HepG2 (cell line): ENCODE results near the gene PTPN12. TPM values are rescaled to one million over a fixed set of nuclear protein-coding genes. Genes with fewer than 3 reads are reported as not detected.

Source experiments
- ATAC-seq: fragments of 200-7000 bp; cut with Tn5 transposase; 3 replicates; pipeline ENCODE4 v1.9.1; 2020; ENCODE audit warnings: mild to moderate bottlenecking, moderate library complexity
- BruUV-seq: library from RNA; stranded (reverse); fragments of 400-500 nt; replicated peaks from 2 replicates; lab custom pipeline; 2021; lab: Mats Ljungman, UMichigan
- CTCF ChIA-PET: fragments of 300-600 bp; formaldehyde crosslinking; extraction: SDS; loops from one replicate; lab custom pipeline; 2021; ENCODE audit warnings: low total read pairs, inconsistent platforms, low intra/inter-chr PET ratio; lab: Yijun Ruan, JAX
- POLR2A ChIA-PET: fragments of 350-600 bp; sonication (Branson Sonifier 250); formaldehyde crosslinking; loops from one replicate; lab custom pipeline; 2020; ENCODE audit warnings: antibody characterized with exemption, inconsistent platforms; lab: Yijun Ruan, JAX
- DNase-seq: peaks from one replicate; pipeline ENCODE4 v3.0.0-alpha.2; 2015; ENCODE audit warnings: low spot score
- FAIRE-seq: peaks from 3 replicates; lab custom pipeline; 2011; peaks lifted over from hg19 to GRCh38; lab: Jason Lieb, UNC
- H2AFZ ChIP-seq: one replicate; pipeline ENCODE4 v1.6.1; 2011; ENCODE audit warnings: low read length, inconsistent platforms
- H3K27ac ChIP-seq: fragments of 300-600 bp; 3 replicates; pipeline ENCODE4 v1.8.0; 2011; ENCODE audit warnings: mixed run types, mild to moderate bottlenecking, mixed read lengths, low read length, inconsistent platforms; ENCODE audit not compliant: insufficient read depth; ENCODE audit errors: extremely low read length
- H3K27me3 ChIP-seq, 2 experiments: fragments of 200-600 bp in 1 of 2; 2 replicates in 1 of 2; 3 replicates in 1 of 2; pipeline versions ENCODE4 v1.6.0 to v1.8.0; 2011; ENCODE audit warnings: low read length in 2 of 2, mild to moderate bottlenecking in 2 of 2, moderate library complexity in 2 of 2, inconsistent platforms in 1 of 2; ENCODE audit not compliant: insufficient read depth in 2 of 2, control insufficient read depth in 1 of 2
- H3K36me3 ChIP-seq, 2 experiments: fragments of 200-600 bp in 1 of 2; replicated peaks in 1 of 2; 2 replicates in 1 of 2; 3 replicates in 1 of 2; pipeline versions ENCODE4 v1.5.1 to v1.8.0; 2011; ENCODE audit warnings: low read length in 2 of 2, inconsistent platforms in 1 of 2; ENCODE audit not compliant: insufficient read depth in 2 of 2, control insufficient read depth in 1 of 2
- H3K4me1 ChIP-seq: 2 replicates; pipeline ENCODE4 v1.5.1; 2012; ENCODE audit warnings: low read length, inconsistent platforms; ENCODE audit not compliant: insufficient read depth
- H3K4me2 ChIP-seq: 2 replicates; pipeline ENCODE4 v1.6.0; 2011; ENCODE audit warnings: low read depth, low read length, inconsistent platforms
- H3K4me3 ChIP-seq, 3 experiments: fragments of 200-600 bp in 1 of 3; sonication (generic), shearing (Covaris generic) in 1 of 3; replicated peaks in 1 of 3; 2 replicates each; pipeline ENCODE4 v1.5.1; 2011 to 2016; ENCODE audit warnings: low read length in 3 of 3, inconsistent platforms in 2 of 3, low read depth in 2 of 3, mild to moderate bottlenecking in 2 of 3, control low read depth in 1 of 3, mixed read lengths in 1 of 3; ENCODE audit not compliant: insufficient read depth in 1 of 3
- H3K79me2 ChIP-seq: one replicate; pipeline ENCODE4 v1.6.1; 2011; ENCODE audit warnings: low read length, inconsistent platforms; ENCODE audit not compliant: insufficient read depth
- H3K9ac ChIP-seq: 2 replicates; pipeline ENCODE4 v1.6.0; 2011; ENCODE audit warnings: mild to moderate bottlenecking, low read depth, low read length, inconsistent platforms; ENCODE audit not compliant: insufficient read depth
- H3K9me3 ChIP-seq: 2 replicates; pipeline ENCODE4 v1.5.1; 2012; ENCODE audit warnings: mild to moderate bottlenecking, low read length
- H4K20me1 ChIP-seq: 2 replicates; pipeline ENCODE4 v1.6.0; 2011; ENCODE audit warnings: inconsistent platforms, mild to moderate bottlenecking, low read length, moderate library complexity; ENCODE audit not compliant: insufficient read depth
- GATA4 ChIP-seq: sonication (generic); IDR thresholded peaks from 2 replicates; pipeline ENCODE4 v1.6.1; 2016; ENCODE audit warnings: antibody characterized with exemption, low read depth, borderline replicate concordance
- HNF1A ChIP-seq, 2 experiments: sonication (generic) in 1 of 2; formaldehyde crosslinking in 1 of 2; IDR thresholded peaks; 2 replicates each; pipeline versions ENCODE4 v1.4.0 to v1.6.1; 2016 to 2020; ENCODE audit warnings: borderline replicate concordance in 1 of 2, low read depth in 1 of 2, mild to moderate bottlenecking in 1 of 2, missing genetic modification reagents in 1 of 2
- MBD4 ChIP-seq: IDR thresholded peaks from 2 replicates; pipeline ENCODE4 v1.6.1; 2012; ENCODE audit warnings: low read length, inconsistent platforms, borderline replicate concordance
- SIN3B ChIP-seq: fragments of 150-350 bp; IDR thresholded peaks from 2 replicates; pipeline ENCODE4 v1.6.1; 2014; ENCODE audit warnings: low read length
- YEATS2 ChIP-seq: sonication (generic); formaldehyde crosslinking; IDR thresholded peaks from 2 replicates; pipeline ENCODE4 v1.4.0; 2020; ENCODE audit warnings: missing genetic modification reagents, borderline replicate concordance
- ZFP36L2 ChIP-seq: sonication (generic); formaldehyde crosslinking; IDR thresholded peaks from 2 replicates; pipeline ENCODE4 v1.4.0; 2020; ENCODE audit warnings: missing genetic modification reagents
- ZNF143 ChIP-seq: sonication (generic); formaldehyde crosslinking; IDR thresholded peaks from 2 replicates; pipeline ENCODE4 v1.4.0; 2020; ENCODE audit warnings: missing genetic modification reagents
- in situ Hi-C: cut with HindIII; loops from 2 replicates; pipeline ENCODE4 v1.10.0; 2017; ENCODE audit warnings: low pct_unique_long_range_greater_than_20kb; ENCODE audit not compliant: extremely low pct_ligation_motif_present
- intact Hi-C: fragments of 100-400 bp; cut with micrococcal nuclease; formaldehyde crosslinking; loops from one replicate; pipeline ENCODE4 v1.10.0; 2022; ENCODE audit not compliant: unreplicated experiment
- polyA plus RNA-seq, 8 experiments: library from polyadenylated mRNA; depleted of rRNA in 3 of 8; stranded (reverse) in 7 of 8; unstranded in 1 of 8; fragments of >200 nt; fragmentation: Illumina TruSeq in 4 of 8; extraction: Trizol in 4 of 8; gene quantifications; 2 replicates each; pipeline versions ENCODE4 v1.2.1 to v1.2.3, GENCODE V29; 2011 to 2016; ENCODE audit warnings: low read depth in 4 of 8, missing spikeins in 1 of 8, mixed read lengths in 1 of 8; ENCODE audit not compliant: insufficient read depth in 1 of 8
- total RNA-seq, 5 experiments: library from RNA; depleted of rRNA; stranded (reverse); fragments of >200 nt; fragmentation: Illumina TruSeq; extraction: Trizol; gene quantifications; 2 replicates each; pipeline ENCODE4 v1.2.3, GENCODE V29; 2016; ENCODE audit warnings: low read depth in 1 of 5
- TF ChIP-seq, protein P1 (sequence below), 2 experiments: IDR thresholded peaks; 2 replicates each; pipeline ENCODE4 v1.6.1; 2011 to 2012; ENCODE audit warnings: low read length in 2 of 2, borderline replicate concordance in 1 of 2, low read depth in 1 of 2, mild to moderate bottlenecking in 1 of 2, moderate library complexity in 1 of 2
- TF ChIP-seq, protein P2 (sequence below): sonication (generic); formaldehyde crosslinking; IDR thresholded peaks from 2 replicates; pipeline ENCODE4 v1.8.0; 2022; ENCODE audit warnings: mild to moderate bottlenecking, missing genetic modification reagents, moderate library complexity

The PTPN12 gene
- total and polyA plus RNA-seq, 2 of the 13 experiments (the other 11 are each of a cell fraction or from before 2014, with no cell fraction given): 22.9 to 56.8 TPM

DNA sequence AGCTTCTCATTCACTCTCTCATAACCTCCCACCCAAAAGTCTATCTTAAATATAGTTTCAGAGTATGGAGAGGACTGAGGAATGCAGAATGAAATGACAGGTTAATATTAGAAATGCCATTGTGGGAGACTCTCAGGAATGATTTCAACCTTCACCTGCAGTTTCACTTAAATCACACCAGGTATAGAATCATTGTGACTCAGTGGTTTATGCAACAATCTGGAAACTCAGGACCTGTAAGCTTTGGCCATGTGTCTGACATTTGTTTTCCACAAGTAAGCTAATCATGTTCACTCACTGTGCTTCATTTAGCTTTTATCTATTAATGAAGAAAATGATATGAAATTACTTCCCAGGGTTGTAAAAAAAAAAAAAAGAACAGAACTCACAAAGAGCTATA is 8.7 kb upstream of the PTPN12 start:
- Histone ChIP-seq H3K4me2 (no peak overlapping the region), H2AFZ (no peak overlapping the region), H3K27ac (no peak overlapping the region), H3K79me2 (no peaks in the 10 kb centered on the region), H3K9ac (no peak overlapping the region), H3K36me3 (no peaks in the 10 kb centered on the region), H3K4me3 (no peak overlapping the region), H4K20me1 (no peaks in the 10 kb centered on the region), H3K9me3 (no peaks in the 10 kb centered on the region), H3K4me1 (peaks cover 11% of the 10 kb centered on the region), H3K27me3 (no peaks in the 10 kb centered on the region)
- intact Hi-C loops: no loop called here
- DNase-seq: no peak
- TF ChIP-seq MBD4: no peak
- no peak for TF ChIP-seq SIN3B
- no peak for TF ChIP-seq ZFP36L2
- TF ChIP-seq YEATS2: no peak
- TF ChIP-seq GATA4: no peak
- TF ChIP-seq, protein P1, sequence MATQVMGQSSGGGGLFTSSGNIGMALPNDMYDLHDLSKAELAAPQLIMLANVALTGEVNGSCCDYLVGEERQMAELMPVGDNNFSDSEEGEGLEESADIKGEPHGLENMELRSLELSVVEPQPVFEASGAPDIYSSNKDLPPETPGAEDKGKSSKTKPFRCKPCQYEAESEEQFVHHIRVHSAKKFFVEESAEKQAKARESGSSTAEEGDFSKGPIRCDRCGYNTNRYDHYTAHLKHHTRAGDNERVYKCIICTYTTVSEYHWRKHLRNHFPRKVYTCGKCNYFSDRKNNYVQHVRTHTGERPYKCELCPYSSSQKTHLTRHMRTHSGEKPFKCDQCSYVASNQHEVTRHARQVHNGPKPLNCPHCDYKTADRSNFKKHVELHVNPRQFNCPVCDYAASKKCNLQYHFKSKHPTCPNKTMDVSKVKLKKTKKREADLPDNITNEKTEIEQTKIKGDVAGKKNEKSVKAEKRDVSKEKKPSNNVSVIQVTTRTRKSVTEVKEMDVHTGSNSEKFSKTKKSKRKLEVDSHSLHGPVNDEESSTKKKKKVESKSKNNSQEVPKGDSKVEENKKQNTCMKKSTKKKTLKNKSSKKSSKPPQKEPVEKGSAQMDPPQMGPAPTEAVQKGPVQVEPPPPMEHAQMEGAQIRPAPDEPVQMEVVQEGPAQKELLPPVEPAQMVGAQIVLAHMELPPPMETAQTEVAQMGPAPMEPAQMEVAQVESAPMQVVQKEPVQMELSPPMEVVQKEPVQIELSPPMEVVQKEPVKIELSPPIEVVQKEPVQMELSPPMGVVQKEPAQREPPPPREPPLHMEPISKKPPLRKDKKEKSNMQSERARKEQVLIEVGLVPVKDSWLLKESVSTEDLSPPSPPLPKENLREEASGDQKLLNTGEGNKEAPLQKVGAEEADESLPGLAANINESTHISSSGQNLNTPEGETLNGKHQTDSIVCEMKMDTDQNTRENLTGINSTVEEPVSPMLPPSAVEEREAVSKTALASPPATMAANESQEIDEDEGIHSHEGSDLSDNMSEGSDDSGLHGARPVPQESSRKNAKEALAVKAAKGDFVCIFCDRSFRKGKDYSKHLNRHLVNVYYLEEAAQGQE (IDR thresholded peaks at IDR 0.05; ENCODE audit: borderline replicate concordance in 1 of 2, low read depth in 1 of 2, low read length in 2 of 2): no peak
- no peak for TF ChIP-seq ZNF143 (CRISPR knock-in tag)
- no peak for TF ChIP-seq HNF1A (IDR thresholded peaks at IDR 0.05; ENCODE audit: low read depth)
- TF ChIP-seq HNF1A (CRISPR knock-in tag; IDR thresholded peaks at IDR 0.05; ENCODE audit: borderline replicate concordance): no peak
- TF ChIP-seq, protein P2, sequence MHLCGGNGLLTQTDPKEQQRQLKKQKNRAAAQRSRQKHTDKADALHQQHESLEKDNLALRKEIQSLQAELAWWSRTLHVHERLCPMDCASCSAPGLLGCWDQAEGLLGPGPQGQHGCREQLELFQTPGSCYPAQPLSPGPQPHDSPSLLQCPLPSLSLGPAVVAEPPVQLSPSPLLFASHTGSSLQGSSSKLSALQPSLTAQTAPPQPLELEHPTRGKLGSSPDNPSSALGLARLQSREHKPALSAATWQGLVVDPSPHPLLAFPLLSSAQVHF (CRISPR knock-in tag): no peak
- ChIA-PET CTCF (no interaction called here), POLR2A (interaction anchor here (1.5 kb wide), 1 partner anchor 8 kb away, joined by 7 read pairs; the partner anchor contains the start of gene PTPN12)
- no peak for FAIRE-seq
- in situ Hi-C loops: no loop called here
- ATAC-seq: no peak
- no TSS peak for BruUV-seq
